GM06990 (cell line): ENCODE data around the gene TLK1.

ENCODE experiments used
- DNase-seq: peaks from one replicate; pipeline ENCODE4 v3.0.0-alpha.2; 2011; ENCODE audit not compliant: insufficient read length; ENCODE audit errors: extremely low read depth
- H3K27me3 ChIP-seq: replicated peaks from 2 replicates; pipeline ENCODE4 v1.6.0; 2011; ENCODE audit warnings: low read length; ENCODE audit not compliant: control insufficient read depth, insufficient read depth
- H3K36me3 ChIP-seq: 2 replicates; pipeline ENCODE4 v1.5.1; 2011; ENCODE audit warnings: low read length; ENCODE audit not compliant: control insufficient read depth, insufficient read depth
- H3K4me3 ChIP-seq: replicated peaks from 2 replicates; pipeline ENCODE4 v1.5.1; 2011; ENCODE audit warnings: low read depth, mild to moderate bottlenecking, control low read depth, low read length
- CTCF ChIP-seq: IDR thresholded peaks from 2 replicates; pipeline ENCODE4 v1.5.1; 2011; ENCODE audit warnings: low read length, control low read depth, mild to moderate bottlenecking, inconsistent platforms; ENCODE audit not compliant: insufficient read depth, poor library complexity, severe bottlenecking

Gene TLK1

GRCh38 chr2:171107803-171108202, 52.9 kb downstream of the TLK1 start:
- TF ChIP-seq CTCF: no peak
- peaks cover 2% of the 10 kb centered on the region for H3K36me3 ChIP-seq

GRCh38 chr2:171104379-171104778, 56.3 kb downstream of the TLK1 start:
- no peak for DNase-seq
- TF ChIP-seq CTCF: no peak
- Histone ChIP-seq H3K36me3 (peaks cover 7% of the 10 kb centered on the region), H3K4me3 (no peak overlapping the region), H3K27me3 (no peaks in the 10 kb centered on the region)

More at GRCh38 chr2:171107803-171108202, 52.9 kb downstream of the TLK1 start:
- DNase-seq: no peak
- H3K27me3 ChIP-seq: no peaks in the 10 kb centered on the region
- H3K4me3 ChIP-seq: no peak overlapping the region

- Histone ChIP-seq H3K4me3 (no peak overlapping the region), H3K36me3 (peaks cover 7% of the 10 kb centered on the region), H3K27me3 (no peaks in the 10 kb centered on the region)
- DNase-seq: no peak
- no peak for TF ChIP-seq CTCF
Observed at GRCh38 chr2:171102802-171103201, 57.9 kb downstream of the TLK1 start.

- no peak for TF ChIP-seq CTCF
- peaks cover 7% of the 10 kb centered on the region for H3K36me3 ChIP-seq
- no peak for DNase-seq
- no peaks in the 10 kb centered on the region for H3K27me3 ChIP-seq
- no peak overlapping the region for H3K4me3 ChIP-seq
Observed at GRCh38 chr2:171100370-171100769, 60.3 kb downstream of the TLK1 start.

GRCh38 chr2:171098607-171099006, 62.1 kb downstream of the TLK1 start:
- Histone ChIP-seq H3K36me3 (peaks cover 7% of the 10 kb centered on the region), H3K4me3 (no peak overlapping the region)

More at GRCh38 chr2:171098607-171099006, 62.1 kb downstream of the TLK1 start:
- no peak for TF ChIP-seq CTCF
- H3K27me3 ChIP-seq: no peaks in the 10 kb centered on the region
- no peak for DNase-seq
